GM12892 (cell line): ENCODE measurements around the gene LMX1B.

Experiments
- POLR2A ChIP-seq: IDR thresholded peaks from 2 replicates; pipeline ENCODE4 v1.6.1; 2011; ENCODE audit warnings: low read depth, low read length, control low read depth
- POLR2AphosphoS5 ChIP-seq: IDR thresholded peaks from 2 replicates; pipeline ENCODE4 v1.6.1; 2011; ENCODE audit warnings: low read depth, low read length, control low read depth
- TAF1 ChIP-seq: IDR thresholded peaks from 2 replicates; pipeline ENCODE4 v1.6.1; 2011; ENCODE audit warnings: low read depth, mild to moderate bottlenecking, control low read depth, low read length, borderline replicate concordance

GRCh38 chr9:126661521-126662251 is 48.0 kb downstream of the LMX1B start:
- TF ChIP-seq POLR2AphosphoS5 (no peak), POLR2A (no peak), TAF1 (no peak)
